GM19463 (cell line): ENCODE data around the gene ST6GALNAC6.
"Not testable (repeated sequence)": the region's sequence is repeated elsewhere in the genome, so short reads cannot be mapped to it uniquely, and the experiment has no call there.

Source experiments
- ATAC-seq: cut with Tn5 transposase; IDR thresholded peaks from one replicate; pipeline ENCODE4 v1.9.1; 2021; ENCODE audit warnings: mild to moderate bottlenecking, moderate library complexity; ENCODE audit not compliant: unreplicated experiment

Gene ST6GALNAC6

DNA sequence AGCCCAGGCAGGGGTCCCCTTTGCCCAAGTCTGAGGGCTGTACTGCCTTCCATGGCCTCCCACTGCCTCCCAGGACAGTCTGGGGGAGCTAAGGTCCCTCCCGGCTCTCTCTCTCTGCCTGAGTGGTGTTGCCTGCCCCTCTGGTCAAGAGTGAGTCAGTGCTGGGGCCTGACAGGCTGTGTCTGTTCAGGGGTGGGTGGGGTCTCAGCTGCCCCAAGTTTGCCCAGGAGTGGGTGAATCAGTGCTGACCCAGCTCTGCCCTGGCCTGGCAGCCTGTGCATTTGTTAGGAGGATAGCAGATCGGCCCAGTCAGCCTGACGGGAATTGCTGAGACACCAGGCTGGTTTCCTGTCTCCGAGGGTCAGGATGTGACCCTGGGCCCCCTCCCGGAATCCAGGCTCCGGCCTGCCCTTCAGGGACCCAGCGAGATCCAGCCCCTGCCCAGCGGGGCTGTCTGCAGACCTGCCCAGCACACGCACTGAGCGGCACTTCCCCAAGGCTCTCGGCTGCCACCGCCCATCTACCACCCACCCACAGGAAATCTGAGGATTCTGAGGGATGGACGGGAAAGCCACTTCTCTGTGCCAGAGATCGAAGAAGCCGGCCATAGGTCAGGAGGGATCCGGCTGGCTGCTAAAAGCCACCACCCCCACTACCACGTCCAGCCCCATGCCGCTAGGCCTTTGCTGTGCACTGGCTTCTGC is 60.9 kb downstream of the ST6GALNAC6 start:
- ATAC-seq = no peak

- no peak for ATAC-seq
Measured at GRCh38 chr9:127837346-127837745, 62.1 kb downstream of the ST6GALNAC6 start.

GRCh38 chr9:127836561-127836960 is 62.8 kb downstream of the ST6GALNAC6 start:
- not testable (repeated sequence) for ATAC-seq

DNA sequence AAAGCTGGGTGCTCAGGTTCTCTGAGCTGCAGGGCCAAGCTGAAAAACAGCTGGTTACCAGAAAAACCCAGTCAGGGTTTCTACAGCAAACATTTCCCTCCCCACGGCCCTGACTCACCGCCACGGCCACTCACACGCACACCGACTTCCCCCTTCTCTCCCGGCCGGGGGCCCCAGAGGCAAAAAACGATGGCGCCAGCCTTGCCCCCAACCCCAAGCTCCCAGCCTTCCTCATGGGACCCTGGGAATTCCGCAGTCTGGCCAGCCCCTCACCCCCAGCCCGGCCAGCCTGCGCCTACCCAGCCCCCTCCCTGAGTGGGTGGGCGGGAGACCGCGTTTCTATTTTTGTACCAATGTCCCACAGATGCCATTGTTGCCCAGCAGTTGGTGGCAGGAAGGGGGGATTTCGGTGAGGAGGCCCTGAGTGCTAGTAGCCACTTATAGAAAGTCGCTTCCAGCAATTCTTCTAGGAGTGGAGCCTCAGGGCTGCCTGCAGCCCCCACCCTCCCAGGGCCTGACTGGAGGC is 63.3 kb downstream of the ST6GALNAC6 start:
- ATAC-seq = no peak
